Stimulated activated effector memory CD8-positive, alpha-beta T cell treated with anti-CD3 and anti-CD28 coated beads, Interleukin-12 subunit alpha, Interleukin-12 subunit beta, amount 100 ng/mL, for 72 hours (primary cell): ENCODE results near the gene MAP4K4.
"Not testable (repeated sequence)": the region's sequence is repeated elsewhere in the genome, so short reads cannot be mapped to it uniquely, and the experiment has no call there.

Source experiments
- ATAC-seq: fragments of 150-1000 bp; cut with Tn5 transposase; 2 replicates; pipeline ENCODE4 v1.10.0; 2021
- DNase-seq, 2 donors: peaks; one replicate each; pipeline ENCODE4 v3.0.0; 2021 to 2022; ENCODE audit warnings: low spot score in 2 of 2
- H3K27ac Mint-ChIP-seq: one replicate; pipeline ENCODE4 v1.8.0; 2022; ENCODE audit warnings: mild to moderate bottlenecking, mixed read lengths
- H3K36me3 Mint-ChIP-seq: one replicate; pipeline ENCODE4 v1.8.0; 2022; ENCODE audit warnings: mild to moderate bottlenecking, mixed read lengths
- H3K4me1 Mint-ChIP-seq: one replicate; pipeline ENCODE4 v1.8.0; 2022; ENCODE audit warnings: mixed read lengths
- H3K4me3 Mint-ChIP-seq: one replicate; pipeline ENCODE4 v1.8.0; 2022; ENCODE audit warnings: mild to moderate bottlenecking, mixed read lengths
- H3K9me3 Mint-ChIP-seq: one replicate; pipeline ENCODE4 v1.8.0; 2022; ENCODE audit warnings: mixed read lengths

Gene MAP4K4

DNA sequence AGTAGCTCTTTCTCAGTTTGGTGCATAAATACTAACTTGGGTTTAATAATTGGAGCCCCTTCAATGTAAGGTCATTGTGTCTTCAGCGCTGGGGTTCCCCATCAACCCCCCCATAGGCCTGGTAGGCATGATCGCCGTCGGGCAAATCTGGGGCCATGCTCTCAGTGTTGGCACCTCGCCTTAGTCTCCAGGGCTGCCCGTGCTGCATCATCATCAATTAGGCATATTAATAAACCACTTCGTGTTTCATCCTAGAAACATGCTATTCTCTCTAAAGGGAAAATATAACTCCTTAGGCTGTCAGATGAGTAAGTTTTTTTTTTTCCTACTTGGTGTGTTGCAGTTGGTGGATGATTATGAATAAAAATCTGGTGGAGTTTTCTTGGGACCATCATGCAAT, 197.5 kb downstream of the MAP4K4 start:
- ATAC-seq (no peak), DNase-seq (no peak)
- no peak overlapping the region for H3K27ac Mint-ChIP-seq
- no peaks in the 10 kb centered on the region for H3K9me3 Mint-ChIP-seq
- peaks cover 34% of the 10 kb centered on the region for H3K36me3 Mint-ChIP-seq
- peaks cover 4% of the 10 kb centered on the region for H3K4me1 Mint-ChIP-seq
- H3K4me3 Mint-ChIP-seq = no peak overlapping the region

DNA sequence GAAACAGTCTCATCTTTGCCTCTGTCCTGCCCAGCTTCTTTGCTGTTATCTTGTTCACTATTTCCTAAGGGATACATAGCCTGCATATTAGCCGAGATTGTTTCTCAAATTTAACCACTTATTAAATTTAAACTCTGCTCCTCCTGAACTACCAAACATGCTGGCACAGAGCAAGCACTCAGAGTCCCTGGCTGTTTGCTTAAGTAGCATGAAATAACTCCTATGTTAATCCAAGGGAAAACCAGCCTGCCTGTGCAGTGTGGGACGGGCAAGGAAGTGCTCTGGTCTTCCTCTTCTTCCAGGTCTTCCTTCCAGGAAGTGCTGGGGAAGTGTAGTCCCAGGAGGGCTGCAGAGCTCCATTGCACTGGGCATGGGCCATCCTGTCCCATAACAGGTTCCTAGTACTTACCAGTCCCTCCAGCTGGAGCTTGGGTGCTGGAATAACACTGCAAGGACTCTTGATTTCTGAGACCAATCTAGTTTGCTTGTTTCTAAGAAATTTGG, 198.4 kb downstream of the MAP4K4 start:
- DNase-seq = no peak
- Mint-ChIP-seq H3K27ac (no peak overlapping the region), H3K9me3 (no peaks in the 10 kb centered on the region), H3K36me3 (peaks cover 33% of the 10 kb centered on the region), H3K4me1 (peaks cover 13% of the 10 kb centered on the region), H3K4me3 (no peak overlapping the region)
- no peak for ATAC-seq

DNA sequence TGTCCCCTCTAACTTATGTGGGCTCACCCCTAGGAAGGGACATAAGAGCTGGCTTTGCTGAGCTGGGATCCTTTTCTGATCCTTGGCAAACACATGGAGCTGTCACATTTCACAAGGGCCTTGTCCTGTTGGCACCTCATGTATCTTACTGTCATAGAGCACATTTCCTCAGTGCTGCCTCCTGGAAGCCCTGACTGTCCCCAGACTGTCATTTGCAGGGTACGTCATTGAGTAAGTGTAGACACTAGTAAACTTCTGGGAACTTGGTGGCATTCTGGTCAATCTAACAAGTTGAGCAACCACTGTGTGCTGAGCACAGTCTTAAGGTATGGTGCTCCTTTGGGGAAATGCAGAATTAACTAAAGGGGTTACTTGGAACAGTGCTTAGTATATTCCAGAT, 199.8 kb downstream of the MAP4K4 start:
- peaks cover 14% of the 10 kb centered on the region for H3K4me1 Mint-ChIP-seq
- H3K36me3 Mint-ChIP-seq = peaks cover 19% of the 10 kb centered on the region
- ATAC-seq (no peak), DNase-seq (no peak)
- no peak overlapping the region for H3K4me3 Mint-ChIP-seq
- no peaks in the 10 kb centered on the region for H3K9me3 Mint-ChIP-seq
- H3K27ac Mint-ChIP-seq = no peak overlapping the region

DNA sequence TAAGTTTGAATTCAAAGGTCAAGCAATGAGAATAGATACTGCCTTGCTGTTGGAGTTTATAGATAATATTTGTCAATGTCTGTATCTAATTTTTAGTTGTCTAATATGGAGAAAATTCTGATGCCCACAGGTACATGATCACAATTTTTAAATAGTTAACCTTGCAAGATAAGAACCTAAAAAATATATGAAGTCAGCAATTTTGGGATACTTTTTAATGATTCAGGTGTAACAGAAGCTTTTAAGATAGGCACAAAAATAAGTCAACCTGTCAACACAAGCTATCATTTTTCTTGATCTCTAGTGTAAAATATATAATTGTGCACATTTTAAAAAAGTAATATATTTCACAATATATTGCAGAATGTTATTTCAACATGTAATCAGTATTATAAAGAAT, 201.8 kb downstream of the MAP4K4 start:
- no peak overlapping the region for H3K4me3 Mint-ChIP-seq
- peaks cover 14% of the 10 kb centered on the region for H3K4me1 Mint-ChIP-seq
- no peaks in the 10 kb centered on the region for H3K9me3 Mint-ChIP-seq
- no peak for ATAC-seq
- no peak for DNase-seq
- peaks cover 7% of the 10 kb centered on the region for H3K36me3 Mint-ChIP-seq
- no peak overlapping the region for H3K27ac Mint-ChIP-seq

DNA sequence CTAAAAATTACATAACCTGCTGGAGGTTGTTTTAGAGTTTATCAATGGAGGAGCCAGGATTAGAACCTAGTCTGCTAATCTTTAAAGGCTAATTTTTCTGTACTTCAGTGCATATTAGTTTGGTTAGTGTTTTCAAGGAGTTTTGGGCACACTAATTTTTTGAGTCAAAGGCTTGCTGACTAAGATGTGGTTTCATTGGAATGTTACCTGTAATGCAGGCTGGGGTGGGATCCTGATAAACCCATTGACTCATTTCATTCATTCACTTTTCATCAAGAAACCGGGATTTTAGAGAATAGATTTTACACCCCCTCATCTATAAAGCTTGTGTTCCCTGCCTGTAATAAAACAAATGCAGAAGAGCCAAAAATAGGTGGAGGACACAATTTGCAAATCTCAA, 202.4 kb downstream of the MAP4K4 start:
- H3K4me3 Mint-ChIP-seq = peak overlapping the region; percentile 24
- peaks cover 7% of the 10 kb centered on the region for H3K36me3 Mint-ChIP-seq
- ATAC-seq (no peak), DNase-seq (no peak)
- H3K9me3 Mint-ChIP-seq = no peaks in the 10 kb centered on the region
- H3K4me1 Mint-ChIP-seq = peaks cover 14% of the 10 kb centered on the region
- H3K27ac Mint-ChIP-seq = peak overlapping the region; percentile 34

DNA sequence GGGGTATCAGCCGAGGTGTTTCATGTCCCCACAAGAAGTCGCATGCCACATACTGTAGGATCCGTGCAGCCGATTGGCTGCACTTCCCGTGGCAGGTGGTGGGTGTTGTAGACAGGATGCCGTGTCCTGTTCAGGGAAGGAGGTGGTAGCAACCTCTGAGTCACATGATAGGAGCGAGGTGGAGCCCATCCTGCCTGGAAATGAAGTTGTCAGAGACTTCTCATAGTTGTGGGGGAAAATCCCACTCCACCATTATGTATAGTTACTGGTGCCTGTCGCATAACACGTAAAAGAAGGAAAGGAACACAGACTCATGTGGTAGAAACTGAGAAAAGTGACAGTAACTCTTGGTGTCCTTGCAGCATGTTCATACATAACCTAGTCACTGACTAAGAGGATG, 202.9 kb downstream of the MAP4K4 start:
- Mint-ChIP-seq H3K4me1 (peaks cover 14% of the 10 kb centered on the region), H3K36me3 (peaks cover 7% of the 10 kb centered on the region), H3K9me3 (no peaks in the 10 kb centered on the region), H3K4me3 (peak overlapping the region; percentile 24), H3K27ac (peak overlapping the region; percentile 34)
- peak in 1 of 2 donors; percentile 59 for DNase-seq
- ATAC-seq = peak; percentile 92

DNA sequence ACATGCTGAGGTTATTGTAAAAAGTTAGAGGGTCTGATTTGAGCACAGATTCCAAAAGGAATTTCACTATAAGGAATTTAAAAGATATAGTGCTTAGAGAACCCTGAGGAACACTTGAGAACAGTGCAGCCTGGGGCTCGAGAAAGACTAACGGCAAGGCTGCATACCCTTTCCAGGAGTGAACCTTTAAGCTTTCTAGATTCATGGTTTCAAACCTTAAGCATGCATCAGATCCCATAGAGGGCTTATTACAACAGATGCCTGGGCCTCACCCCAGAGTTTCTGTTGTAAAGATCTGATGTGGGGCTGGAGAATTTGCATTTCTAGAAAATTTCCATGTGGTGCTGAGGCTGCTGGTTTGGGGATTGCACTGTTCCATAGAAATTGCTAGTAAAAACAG, 203.7 kb downstream of the MAP4K4 start:
- no peaks in the 10 kb centered on the region for H3K9me3 Mint-ChIP-seq
- peaks cover 7% of the 10 kb centered on the region for H3K36me3 Mint-ChIP-seq
- DNase-seq (no peak), ATAC-seq (no peak)
- H3K4me3 Mint-ChIP-seq = no peak overlapping the region
- no peak overlapping the region for H3K27ac Mint-ChIP-seq
- peaks cover 14% of the 10 kb centered on the region for H3K4me1 Mint-ChIP-seq

DNA sequence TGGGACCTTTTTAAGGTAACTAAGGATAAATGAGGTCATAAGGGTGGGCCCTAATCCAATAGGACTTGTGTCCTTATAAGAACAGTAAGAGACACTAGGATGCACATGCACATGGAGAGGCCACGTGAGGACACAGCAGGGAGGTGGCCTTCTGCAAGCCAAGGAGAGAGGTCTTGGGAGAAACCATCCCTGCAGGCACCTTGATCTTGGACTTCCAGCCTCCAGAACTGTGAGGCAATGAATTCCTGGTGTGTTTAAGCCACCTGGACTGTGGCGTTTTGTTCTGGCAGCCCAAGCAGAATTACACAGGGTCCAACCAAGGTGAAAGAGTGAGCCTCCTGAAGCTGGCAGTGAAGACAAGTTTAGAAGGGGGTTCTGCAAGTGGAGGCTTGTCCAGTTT, 204.7 kb downstream of the MAP4K4 start:
- Mint-ChIP-seq H3K4me1 (peaks cover 14% of the 10 kb centered on the region), H3K4me3 (no peak overlapping the region), H3K27ac (no peak overlapping the region), H3K9me3 (no peaks in the 10 kb centered on the region), H3K36me3 (peaks cover 7% of the 10 kb centered on the region)
- no peak for ATAC-seq
- DNase-seq = no peak

DNA sequence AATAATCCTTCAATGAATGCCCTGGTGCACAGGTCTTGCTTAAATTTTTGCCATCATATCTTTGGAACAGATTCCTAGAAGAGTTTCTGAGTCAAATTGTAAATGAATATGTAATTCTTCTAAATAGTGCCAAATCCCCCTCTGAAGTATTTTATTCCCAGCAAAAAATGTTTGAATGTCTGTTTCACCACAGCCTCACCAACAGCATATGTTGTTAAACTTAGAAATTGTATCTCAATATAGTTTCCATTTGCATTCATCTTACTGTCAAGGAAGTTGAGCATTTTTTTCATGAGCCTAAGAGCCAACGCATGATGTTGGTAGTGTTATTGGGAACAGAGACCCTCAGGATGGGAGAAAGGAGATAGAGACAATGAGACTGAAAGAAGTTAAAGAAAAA, 207.4 kb downstream of the MAP4K4 start:
- no peaks in the 10 kb centered on the region for H3K9me3 Mint-ChIP-seq
- ATAC-seq = no peak
- no peak overlapping the region for H3K4me3 Mint-ChIP-seq

DNA sequence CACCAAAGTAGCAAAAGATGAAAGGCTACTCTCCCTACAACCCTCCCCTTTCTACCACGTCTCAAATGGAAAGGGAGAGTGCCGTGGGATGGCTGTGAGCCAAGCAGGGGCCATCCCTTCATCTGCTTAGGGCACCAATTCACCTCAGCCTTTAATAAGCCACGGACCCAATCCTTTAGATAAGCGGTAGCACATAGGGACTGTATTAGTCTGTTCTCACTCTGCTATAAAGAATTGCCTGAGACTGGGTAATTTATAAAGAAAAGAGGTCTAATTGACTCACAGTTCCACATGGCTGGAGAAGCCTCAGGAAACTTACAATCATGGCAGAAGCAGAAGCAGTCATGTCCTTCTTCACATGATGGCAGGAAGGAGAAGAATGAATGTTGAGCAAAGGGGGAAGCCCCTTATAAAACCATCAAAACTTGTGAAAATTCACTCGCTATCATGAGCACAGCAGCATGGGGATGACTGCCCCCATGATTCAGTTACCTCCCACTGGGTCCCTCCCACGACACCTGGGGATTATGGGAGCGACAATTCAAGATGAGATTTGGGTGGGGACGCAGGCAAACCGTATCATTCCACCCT, 208.3 kb downstream of the MAP4K4 start:
- DNase-seq = no peak
- ATAC-seq = no peak
- Mint-ChIP-seq H3K9me3 (peaks cover 4% of the 10 kb centered on the region), H3K27ac (no peak overlapping the region), H3K36me3 (no peaks in the 10 kb centered on the region), H3K4me3 (no peak overlapping the region), H3K4me1 (peaks cover 1% of the 10 kb centered on the region)

More for the DNA sequence above, 207.4 kb downstream of the MAP4K4 start:
- no peak for DNase-seq
- Mint-ChIP-seq H3K36me3 (no peaks in the 10 kb centered on the region), H3K27ac (no peak overlapping the region), H3K4me1 (peaks cover 11% of the 10 kb centered on the region)

DNA sequence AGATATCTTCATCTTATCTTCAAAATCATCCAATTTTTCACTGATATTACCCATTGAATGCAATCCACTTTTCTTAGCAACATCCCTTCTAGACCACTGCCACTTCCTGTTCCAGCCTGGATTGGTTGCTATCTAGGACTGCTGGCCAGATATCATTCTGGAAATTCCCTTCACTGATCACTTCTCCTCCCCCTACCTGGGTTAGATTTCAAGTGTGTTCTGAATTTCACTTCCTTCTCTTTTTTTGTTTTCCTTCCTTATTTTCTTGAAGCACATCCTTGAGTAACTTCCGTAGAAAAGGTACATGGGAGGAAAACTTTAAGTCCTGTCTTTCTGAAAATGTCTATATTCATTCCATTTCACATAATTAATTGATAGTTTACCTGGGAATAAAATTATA, 212.3 kb downstream of the MAP4K4 start:
- no peak for DNase-seq
- Mint-ChIP-seq H3K9me3 (peaks cover 4% of the 10 kb centered on the region), H3K4me3 (no peak overlapping the region), H3K36me3 (no peaks in the 10 kb centered on the region), H3K27ac (no peak overlapping the region), H3K4me1 (no peaks in the 10 kb centered on the region)
- no peak for ATAC-seq

DNA sequence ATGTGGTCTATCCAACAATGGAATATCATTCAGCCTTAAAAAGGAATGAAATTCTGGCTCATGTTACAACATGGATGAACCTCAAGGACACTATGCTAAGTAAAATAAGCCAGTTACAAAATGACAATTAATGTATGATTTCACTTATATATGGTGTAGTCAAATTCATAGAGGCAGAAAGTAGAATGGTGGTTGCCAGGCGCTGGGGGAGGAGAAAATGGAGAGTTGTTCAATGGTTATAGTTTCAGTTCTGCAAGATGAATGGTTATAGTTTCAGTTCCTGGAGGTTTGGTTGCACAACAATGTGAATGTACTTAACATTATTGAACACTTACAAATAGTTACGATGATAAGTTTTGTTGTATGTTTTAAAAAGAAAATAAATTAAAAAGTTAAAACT, 215.0 kb downstream of the MAP4K4 start:
- no peak overlapping the region for H3K4me3 Mint-ChIP-seq
- DNase-seq (no peak), ATAC-seq (peak; percentile 84)
- H3K9me3 Mint-ChIP-seq = peaks cover 4% of the 10 kb centered on the region
- H3K36me3 Mint-ChIP-seq = no peaks in the 10 kb centered on the region
- H3K4me1 Mint-ChIP-seq = no peaks in the 10 kb centered on the region
- no peak overlapping the region for H3K27ac Mint-ChIP-seq

DNA sequence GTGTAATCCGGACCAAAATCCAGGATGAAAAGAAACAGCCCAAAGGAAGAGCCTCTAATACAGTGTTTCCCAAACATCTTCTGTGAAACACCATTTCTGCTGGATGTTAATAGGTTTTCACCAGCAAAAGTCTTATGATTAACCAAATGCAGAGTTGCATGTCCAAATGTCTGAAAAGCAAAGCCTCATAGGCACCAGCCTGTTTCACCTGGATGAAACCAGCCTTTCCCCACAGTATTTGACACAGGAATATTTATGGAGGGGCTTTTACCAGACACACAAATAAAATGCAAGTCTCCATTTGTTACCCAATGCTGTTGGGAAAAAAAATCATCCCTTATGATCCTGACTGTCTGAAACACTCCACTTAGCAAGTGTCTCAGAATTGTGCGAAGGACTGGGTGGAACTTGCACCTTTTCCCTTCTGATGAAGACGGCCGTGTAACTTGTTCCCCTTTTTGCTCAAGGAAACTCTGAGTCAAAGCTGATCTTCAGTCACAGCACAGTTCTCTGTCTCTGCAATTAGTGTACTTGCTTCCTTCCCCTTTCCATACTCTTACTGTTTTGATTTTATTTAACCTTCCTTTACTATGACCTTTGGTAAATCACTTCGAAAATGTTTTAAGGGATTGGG, 223.9 kb downstream of the MAP4K4 start:
- no peak overlapping the region for H3K4me3 Mint-ChIP-seq
- DNase-seq (no peak), ATAC-seq (no peak)
- no peaks in the 10 kb centered on the region for H3K36me3 Mint-ChIP-seq
- no peaks in the 10 kb centered on the region for H3K4me1 Mint-ChIP-seq
- H3K9me3 Mint-ChIP-seq = peaks cover 10% of the 10 kb centered on the region
- H3K27ac Mint-ChIP-seq = no peak overlapping the region

DNA sequence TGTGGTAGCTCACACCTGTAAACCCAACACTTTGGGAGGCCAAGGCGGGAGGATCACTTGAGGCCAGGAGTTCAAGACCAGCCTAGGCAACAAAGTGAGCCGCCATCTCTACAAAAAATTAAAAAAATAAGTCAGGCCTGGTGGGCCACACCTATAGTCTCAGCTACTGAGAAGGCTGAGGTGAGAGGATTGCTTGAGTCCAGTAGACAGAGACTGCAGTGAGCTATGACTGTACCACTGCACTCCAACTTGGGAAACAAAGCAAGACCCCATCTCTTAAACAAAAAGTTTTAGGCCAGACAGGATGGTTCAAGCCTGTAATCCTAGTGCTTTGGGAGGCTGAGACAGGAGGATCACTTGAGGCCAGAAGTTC, 224.4 kb downstream of the MAP4K4 start:
- H3K36me3 Mint-ChIP-seq = no peaks in the 10 kb centered on the region
- H3K27ac Mint-ChIP-seq = no peak overlapping the region
- H3K4me1 Mint-ChIP-seq = no peaks in the 10 kb centered on the region
- DNase-seq (no peak), ATAC-seq (no peak)
- H3K4me3 Mint-ChIP-seq = no peak overlapping the region
- H3K9me3 Mint-ChIP-seq = peaks cover 15% of the 10 kb centered on the region

DNA sequence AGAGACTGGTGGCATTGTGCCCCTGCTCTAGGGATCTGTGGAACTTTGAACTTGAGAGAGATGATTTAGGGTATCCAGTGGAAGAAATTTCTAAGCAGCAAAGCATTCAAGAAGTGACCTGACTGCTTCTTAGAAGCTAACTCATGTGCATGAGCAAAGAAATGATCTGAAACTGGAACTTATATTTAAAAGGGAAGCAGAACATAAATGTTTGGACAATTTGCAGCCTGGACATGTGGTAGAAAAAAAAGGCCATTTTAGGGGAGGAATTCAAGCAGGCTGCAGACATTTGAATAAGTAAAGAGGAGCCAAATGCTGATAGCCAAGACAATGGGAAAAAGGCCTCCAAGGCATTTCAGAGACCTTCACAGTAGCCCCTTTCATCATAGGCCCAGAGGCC, 226.8 kb downstream of the MAP4K4 start:
- peaks cover 16% of the 10 kb centered on the region for H3K9me3 Mint-ChIP-seq
- H3K27ac Mint-ChIP-seq, H3K4me3 Mint-ChIP-seq: not testable (repeated sequence)

DNA sequence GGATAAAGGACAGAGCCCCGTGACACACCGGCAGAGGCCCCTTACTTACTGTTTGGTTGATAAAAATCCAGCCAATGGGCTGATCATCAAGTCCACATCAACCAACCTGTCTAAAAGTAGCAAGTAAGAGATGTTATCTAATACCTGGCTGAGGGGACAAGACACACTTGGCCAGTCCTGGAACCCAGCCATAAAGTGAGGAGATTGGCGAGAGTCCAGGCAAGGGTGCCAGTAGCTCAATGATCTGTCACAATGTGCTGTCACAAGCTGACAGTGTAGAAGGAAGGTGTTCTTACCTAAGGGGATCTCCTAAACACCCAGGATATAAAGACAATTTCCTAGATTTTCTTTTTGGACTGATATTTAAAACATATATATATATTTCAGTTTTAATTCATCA, 232.5 kb downstream of the MAP4K4 start:
- ATAC-seq (no peak), DNase-seq (no peak)
- H3K9me3 Mint-ChIP-seq = peaks cover 8% of the 10 kb centered on the region
- no peak overlapping the region for H3K4me3 Mint-ChIP-seq
- H3K4me1 Mint-ChIP-seq = peaks cover 6% of the 10 kb centered on the region
- H3K36me3 Mint-ChIP-seq = no peaks in the 10 kb centered on the region
- no peak overlapping the region for H3K27ac Mint-ChIP-seq

More for the DNA sequence above, 226.8 kb downstream of the MAP4K4 start:
- not testable (repeated sequence) for H3K4me1 Mint-ChIP-seq, DNase-seq, ATAC-seq, H3K36me3 Mint-ChIP-seq
